ENCODE data around the gene SLC9A7. TPM values are rescaled to one million over a fixed set of nuclear protein-coding genes. Genes with fewer than 3 reads are reported as not detected.

The SLC9A7 gene
- total and polyA plus RNA-seq, 12 donors, result 2.3 to 22.8 (median 12.4) TPM

GRCh38 chrX:46573331-46573891 is 185.5 kb downstream of the SLC9A7 start, which contains the start of gene CHST7:
Gene CHST7, plus strand, starts transcription at chrX:46573765. Its CDS starts 167 bp downstream, at chrX:46573932.
- Histone ChIP-seq H3K4me1 (replicated peaks in 1 of 2) (peaks cover 0 to 4% of the 10 kb centered on the region in 2 donors), H3K9me3 (replicated peaks in 1 of 3) (no peaks in the 10 kb centered on the region), H3K36me3 (replicated peaks in 1 of 2) (no peaks in the 10 kb centered on the region), H3K27me3 (no peaks in the 10 kb centered on the region), H3K27ac (peak within 1 kb of the TSS in 3 of 5 donors; percentile 27 to 59 (median 57)), H3K4me3 (peak within 1 kb of the TSS in 2 of 4 donors; percentile 21 to 47)
- intact Hi-C loops (cut with DNase I), result loop anchor here in 1 of 2 donors (10.0 kb wide), 1 partner anchor 61 kb away; no protein-coding TSS in a partner anchor
- 5 to 34% (median 23%) methylated on average over 8 to 35 of the region's 35 CpGs for WGBS, 4 donors
- peak; percentile 35 to 77 (median 52) for DNase-seq
- TF ChIP-seq, protein P1, sequence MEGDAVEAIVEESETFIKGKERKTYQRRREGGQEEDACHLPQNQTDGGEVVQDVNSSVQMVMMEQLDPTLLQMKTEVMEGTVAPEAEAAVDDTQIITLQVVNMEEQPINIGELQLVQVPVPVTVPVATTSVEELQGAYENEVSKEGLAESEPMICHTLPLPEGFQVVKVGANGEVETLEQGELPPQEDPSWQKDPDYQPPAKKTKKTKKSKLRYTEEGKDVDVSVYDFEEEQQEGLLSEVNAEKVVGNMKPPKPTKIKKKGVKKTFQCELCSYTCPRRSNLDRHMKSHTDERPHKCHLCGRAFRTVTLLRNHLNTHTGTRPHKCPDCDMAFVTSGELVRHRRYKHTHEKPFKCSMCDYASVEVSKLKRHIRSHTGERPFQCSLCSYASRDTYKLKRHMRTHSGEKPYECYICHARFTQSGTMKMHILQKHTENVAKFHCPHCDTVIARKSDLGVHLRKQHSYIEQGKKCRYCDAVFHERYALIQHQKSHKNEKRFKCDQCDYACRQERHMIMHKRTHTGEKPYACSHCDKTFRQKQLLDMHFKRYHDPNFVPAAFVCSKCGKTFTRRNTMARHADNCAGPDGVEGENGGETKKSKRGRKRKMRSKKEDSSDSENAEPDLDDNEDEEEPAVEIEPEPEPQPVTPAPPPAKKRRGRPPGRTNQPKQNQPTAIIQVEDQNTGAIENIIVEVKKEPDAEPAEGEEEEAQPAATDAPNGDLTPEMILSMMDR (IDR thresholded peaks at IDR 0.05), result peak in 3 of 6 experiments; percentile 9 to 29 (median 16)
- peak in 1 of 2 donors; percentile 39 for TF ChIP-seq POLR2A (IDR thresholded peaks at IDR 0.05)

- H3K9me3 ChIP-seq (replicated peaks in 1 of 3), result no peaks in the 10 kb centered on the region
- no peaks in the 10 kb centered on the region for H3K36me3 ChIP-seq (replicated peaks in 1 of 2)
- 71 to 85% (median 75%) methylated on average over 5 of the region's 5 CpGs for WGBS, 4 donors
- H3K4me3 ChIP-seq, result no peak overlapping the region
- intact Hi-C loops (cut with DNase I), result loop anchor here in 1 of 2 donors (10.0 kb wide), 1 partner anchor 62 kb away; no protein-coding TSS in a partner anchor
- H3K27me3 ChIP-seq, result peaks cover 4% of the 10 kb centered on the region
- peaks cover 0 to 4% of the 10 kb centered on the region in 2 donors for H3K4me1 ChIP-seq (replicated peaks in 1 of 2)
- no peak for DNase-seq
- no peak overlapping the region for H3K27ac ChIP-seq
- TF ChIP-seq, protein P1 (IDR thresholded peaks at IDR 0.05), result no peak
- TF ChIP-seq POLR2A (IDR thresholded peaks at IDR 0.05), result no peak
Measured at GRCh38 chrX:46572340-46572936, 186.5 kb downstream of the SLC9A7 start.

DNA sequence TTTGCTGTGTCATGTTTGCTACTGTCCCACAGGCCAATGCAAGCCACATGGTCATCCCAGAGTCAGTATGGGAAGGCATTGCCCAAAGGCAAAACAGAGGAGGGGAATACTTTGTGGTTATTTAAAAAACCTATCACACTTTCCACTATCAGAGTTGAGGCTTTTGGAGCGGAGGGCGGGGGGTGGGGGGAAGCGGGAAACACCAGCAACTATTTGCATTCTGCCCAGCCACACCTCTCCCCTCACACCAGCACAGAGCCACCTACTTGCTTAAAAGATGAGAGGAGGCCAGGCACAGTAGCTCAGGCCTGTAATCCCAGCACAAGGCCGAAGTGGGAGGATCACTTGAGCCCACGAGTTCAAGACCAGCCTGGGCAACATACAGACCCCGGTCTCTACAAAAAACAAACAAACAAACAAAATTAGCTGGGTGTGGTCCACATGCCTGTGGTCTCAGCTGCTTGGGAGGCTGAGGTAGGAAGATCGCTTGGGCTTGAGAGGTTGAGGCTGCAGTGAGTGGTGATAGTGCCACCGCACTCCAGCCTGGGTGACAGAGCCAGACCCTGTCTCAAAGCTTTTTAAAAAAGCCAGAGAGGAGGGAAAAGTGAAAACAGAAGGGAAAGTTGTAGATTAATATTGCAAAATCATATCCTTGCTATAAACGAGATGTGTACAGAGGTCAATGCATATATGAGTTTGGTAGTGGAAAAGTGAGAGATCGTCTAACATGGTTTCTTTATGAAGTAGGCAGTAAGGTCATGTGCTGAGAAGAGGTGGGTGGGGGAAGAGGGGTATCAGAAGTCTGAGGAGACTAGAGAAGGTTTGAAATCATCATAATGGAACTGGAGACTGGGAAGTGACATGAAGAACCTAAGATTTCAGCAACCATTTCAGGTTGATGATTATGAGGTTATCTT is 187.2 kb downstream of the SLC9A7 start:
- 76 to 93% (median 83%) methylated on average over 7 to 10 of the region's 10 CpGs for WGBS, 4 donors
- H3K4me3 ChIP-seq, result no peak overlapping the region
- H3K36me3 ChIP-seq (replicated peaks in 1 of 2), result no peaks in the 10 kb centered on the region
- H3K4me1 ChIP-seq (replicated peaks in 1 of 2), result no peaks in the 10 kb centered on the region
- TF ChIP-seq POLR2A (IDR thresholded peaks at IDR 0.05), result no peak
- TF ChIP-seq, protein P1 (IDR thresholded peaks at IDR 0.05), result no peak
- no peak for DNase-seq
- H3K27me3 ChIP-seq, result peaks cover 4% of the 10 kb centered on the region
- no peak overlapping the region for H3K27ac ChIP-seq
- H3K9me3 ChIP-seq (replicated peaks in 1 of 3), result no peaks in the 10 kb centered on the region
- intact Hi-C loops (cut with DNase I), result loop anchor here in 1 of 2 donors (10.0 kb wide), 1 partner anchor 63 kb away; no protein-coding TSS in a partner anchor

- no peak for DNase-seq
- TF ChIP-seq, protein P1 (IDR thresholded peaks at IDR 0.05), result no peak
- no peak for TF ChIP-seq POLR2A (IDR thresholded peaks at IDR 0.05)
- Histone ChIP-seq H3K36me3 (replicated peaks in 1 of 2) (no peaks in the 10 kb centered on the region), H3K27me3 (peaks cover 4% of the 10 kb centered on the region), H3K9me3 (replicated peaks in 1 of 3) (no peaks in the 10 kb centered on the region), H3K27ac (no peak overlapping the region), H3K4me1 (replicated peaks in 1 of 2) (no peaks in the 10 kb centered on the region), H3K4me3 (no peak overlapping the region)
- intact Hi-C loops (cut with DNase I), result loop anchor here in 1 of 2 donors (10.0 kb wide), 1 partner anchor 65 kb away; no protein-coding TSS in a partner anchor
Measured at GRCh38 chrX:46569621-46570020, 189.3 kb downstream of the SLC9A7 start.

Measured in adrenal gland (tissue), 12 donors.